OCI-LY7 (cell line): Measurements from ENCODE around the gene ARFGEF3. TPM values are rescaled to one million over a fixed set of nuclear protein-coding genes. Genes with fewer than 3 reads are reported as not detected.
A peak's percentile ranks its signal among the peaks of the same experiment; 100 is the strongest.

ENCODE experiments used
- BruUV-seq: library from RNA; stranded (reverse); fragments of 400-500 nt; replicated peaks from 2 replicates; lab custom pipeline; 2021; lab: Mats Ljungman, UMichigan
- CTCF ChIA-PET: fragments of 300-600 bp; sonication (Branson Sonifier 250); formaldehyde crosslinking; loops from one replicate; lab custom pipeline; 2022; ENCODE audit warnings: antibody characterized with exemption; ENCODE audit not compliant: unreplicated experiment; lab: Charles Lee
- POLR2A ChIA-PET: fragments of 300-600 bp; sonication (Branson Sonifier 250); formaldehyde crosslinking; loops from one replicate; lab custom pipeline; 2022; ENCODE audit warnings: antibody characterized with exemption; lab: Charles Lee
- DNase-seq: peaks from one replicate; pipeline ENCODE4 v3.0.0-alpha.2; 2015; ENCODE audit warnings: low spot score
- H2AFZ ChIP-seq: fragments of 200-600 bp; sonication (generic), shearing (Covaris generic); 2 replicates; pipeline ENCODE4 v1.6.1; 2014; ENCODE audit warnings: mild to moderate bottlenecking, antibody characterized with exemption, low read length, moderate library complexity
- H3K27ac ChIP-seq: fragments of 200-600 bp; sonication (generic); 2 replicates; pipeline ENCODE4 v1.5.1; 2014; ENCODE audit warnings: mixed run types, low read depth, mild to moderate bottlenecking, moderate library complexity, low read length, inconsistent platforms; ENCODE audit not compliant: poor library complexity, severe bottlenecking
- H3K36me3 ChIP-seq: fragments of 200-600 bp; sonication (generic); 2 replicates; pipeline ENCODE4 v1.6.1; 2014; ENCODE audit warnings: mild to moderate bottlenecking, antibody characterized with exemption, low read length, moderate library complexity, mixed read lengths; ENCODE audit not compliant: insufficient read depth
- H3K4me1 ChIP-seq: fragments of 200-600 bp; sonication (generic); 2 replicates; pipeline ENCODE4 v1.5.1; 2014; ENCODE audit warnings: mild to moderate bottlenecking, low read length; ENCODE audit not compliant: insufficient read depth, poor library complexity, severe bottlenecking
- H3K4me2 ChIP-seq: fragments of 200-600 bp; sonication (generic); 2 replicates; pipeline ENCODE4 v1.6.1; 2014; ENCODE audit warnings: mild to moderate bottlenecking, low read length
- H3K4me3 ChIP-seq: fragments of 200-600 bp; sonication (generic); 2 replicates; pipeline ENCODE4 v1.5.1; 2014; ENCODE audit warnings: mild to moderate bottlenecking, low read depth, low read length; ENCODE audit not compliant: poor library complexity, severe bottlenecking
- H3K79me2 ChIP-seq: fragments of 200-600 bp; sonication (generic); 2 replicates; pipeline ENCODE4 v1.6.1; 2016; ENCODE audit warnings: low read depth, mild to moderate bottlenecking, low read length, moderate library complexity, mixed read lengths; ENCODE audit not compliant: insufficient read depth
- H3K9me2 ChIP-seq: fragments of 200-600 bp; sonication (generic); 2 replicates; pipeline ENCODE4 v1.6.1; 2016; ENCODE audit warnings: mild to moderate bottlenecking, low read length, mixed read lengths; ENCODE audit not compliant: insufficient read depth
- H3K9me3 ChIP-seq: fragments of 200-600 bp; sonication (generic); 2 replicates; pipeline ENCODE4 v1.6.1; 2014; ENCODE audit warnings: mild to moderate bottlenecking, mixed run types, low read length, mixed read lengths
- H4K20me1 ChIP-seq: fragments of 200-600 bp; sonication (generic); 2 replicates; pipeline ENCODE4 v1.6.1; 2014; ENCODE audit warnings: mild to moderate bottlenecking, antibody characterized with exemption, low read length, moderate library complexity, mixed read lengths; ENCODE audit not compliant: insufficient read depth
- CTCF ChIP-seq: fragments of 200-600 bp; sonication (generic); conservative IDR thresholded peaks from 2 replicates; pipeline ENCODE4 v1.5.1; 2014; ENCODE audit warnings: mild to moderate bottlenecking, antibody characterized with exemption, low read length, moderate library complexity, mixed read lengths
- EZH2phosphoT487 ChIP-seq: fragments of 200-600 bp; sonication (generic); IDR thresholded peaks from 2 replicates; pipeline ENCODE4 v1.6.1; 2018; ENCODE audit warnings: low read depth, borderline replicate concordance, mild to moderate bottlenecking, mixed run types, antibody characterized with exemption, low read length, moderate library complexity, mixed read lengths
- intact Hi-C: fragments of 100-400 bp; cut with micrococcal nuclease; formaldehyde crosslinking; loops from one replicate; pipeline ENCODE4 v1.10.0; 2022; ENCODE audit not compliant: unreplicated experiment
- total RNA-seq, 2 experiments: library from RNA; depleted of rRNA in 1 of 2; stranded (reverse); fragments of >200 nt in 1 of 2; shearing (Covaris generic) in 1 of 2; gene quantifications; 2 replicates each; pipeline ENCODE4 v1.2.3, GENCODE V29; 2014 to 2022

ARFGEF3 gene
- total RNA-seq, 2 experiments from 2014 or later: not detected

- Histone ChIP-seq H3K4me2 (no peak overlapping the region), H2AFZ (no peak overlapping the region), H3K79me2 (no peaks in the 10 kb centered on the region), H3K9me2 (no peaks in the 10 kb centered on the region), H3K4me3 (no peak overlapping the region), H3K27ac (no peak overlapping the region), H4K20me1 (no peaks in the 10 kb centered on the region), H3K4me1 (no peaks in the 10 kb centered on the region), H3K9me3 (no peaks in the 10 kb centered on the region), H3K36me3 (no peaks in the 10 kb centered on the region)
- ChIA-PET POLR2A (interaction anchor here (0.7 to 1.1 kb wide), 2 partner anchors 12 to 17 kb away, joined by 3 read pairs; no protein-coding TSS in a partner anchor), CTCF (no interaction called here)
- intact Hi-C loops: no loop called here
- no peak for TF ChIP-seq CTCF
- no peak for TF ChIP-seq EZH2phosphoT487
- no peak for DNase-seq
- no TSS peak for BruUV-seq
Measured at GRCh38 chr6:138371452-138371711, 209.6 kb downstream of the ARFGEF3 start.

- intact Hi-C loops: no loop called here
- H3K4me3 ChIP-seq: no peak overlapping the region
- H4K20me1 ChIP-seq: no peaks in the 10 kb centered on the region
- no peak for DNase-seq
- POLR2A ChIA-PET: interaction anchor here (0.5 to 1.1 kb wide), 3 partner anchors 12 to 17 kb away, joined by 3 to 4 read pairs (median 3); no protein-coding TSS in a partner anchor
- CTCF ChIA-PET: interaction anchor here (0.6 kb wide), 1 partner anchor 9 kb away, joined by 3 read pairs; no protein-coding TSS in a partner anchor
- no peak for TF ChIP-seq EZH2phosphoT487
- TF ChIP-seq CTCF: no peak
- H3K9me3 ChIP-seq: no peaks in the 10 kb centered on the region
- no TSS peak for BruUV-seq
- H2AFZ ChIP-seq: no peak overlapping the region
- no peaks in the 10 kb centered on the region for H3K9me2 ChIP-seq
- no peaks in the 10 kb centered on the region for H3K4me1 ChIP-seq
- H3K4me2 ChIP-seq: no peak overlapping the region
- H3K79me2 ChIP-seq: no peaks in the 10 kb centered on the region
- no peaks in the 10 kb centered on the region for H3K36me3 ChIP-seq
- no peak overlapping the region for H3K27ac ChIP-seq
Measured at GRCh38 chr6:138371720-138372119, 210.0 kb downstream of the ARFGEF3 start.

GRCh38 chr6:138372711-138373463 lies 211.1 kb downstream of the ARFGEF3 start:
- ChIA-PET CTCF (no interaction called here), POLR2A (no interaction called here)
- intact Hi-C loops: no loop called here
- Histone ChIP-seq H3K79me2 (no peaks in the 10 kb centered on the region), H4K20me1 (no peaks in the 10 kb centered on the region), H3K27ac (no peak overlapping the region), H2AFZ (no peak overlapping the region), H3K9me3 (no peaks in the 10 kb centered on the region), H3K36me3 (no peaks in the 10 kb centered on the region), H3K9me2 (no peaks in the 10 kb centered on the region), H3K4me3 (no peak overlapping the region), H3K4me2 (no peak overlapping the region), H3K4me1 (no peaks in the 10 kb centered on the region)
- BruUV-seq: no TSS peak
- TF ChIP-seq EZH2phosphoT487 (no peak), CTCF (peak; percentile 39)
- no peak for DNase-seq
